HG02943 (cell line): Measurements from ENCODE around the gene HTD2.

Source experiments
- ATAC-seq: cut with Tn5 transposase; IDR thresholded peaks from one replicate; pipeline ENCODE4 v1.9.1; 2021; ENCODE audit warnings: mild to moderate bottlenecking, low read depth, moderate library complexity; ENCODE audit not compliant: unreplicated experiment

The HTD2 gene

GRCh38 chr3:58353722-58354553, 47.6 kb downstream of the HTD2 start:
- no peak for ATAC-seq

- ATAC-seq = peak; percentile 54
Measured at GRCh38 chr3:58355179-58355578, 48.9 kb downstream of the HTD2 start.

DNA sequence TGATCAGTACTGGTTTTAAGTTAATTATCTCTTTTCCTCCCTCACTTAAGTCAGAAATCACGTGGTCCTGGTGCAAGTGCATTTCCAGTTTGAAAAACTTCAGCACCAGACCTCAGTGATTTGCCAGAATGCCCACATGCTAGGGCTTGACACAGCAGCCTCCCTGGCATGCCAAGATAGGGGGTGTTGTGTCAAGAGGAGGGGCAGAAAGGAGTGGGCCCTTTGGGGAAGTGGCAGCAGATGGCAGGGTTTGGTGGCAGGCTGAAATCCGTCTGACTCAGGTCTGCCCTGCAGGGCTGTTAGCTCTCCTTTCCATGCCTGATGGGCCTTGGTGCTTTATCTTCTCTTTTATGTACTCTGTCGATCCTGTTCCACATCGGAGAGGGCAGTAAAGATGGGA, 49.7 kb downstream of the HTD2 start:
- ATAC-seq = no peak

GRCh38 chr3:58357402-58357801, 51.1 kb downstream of the HTD2 start:
- ATAC-seq = no peak

DNA sequence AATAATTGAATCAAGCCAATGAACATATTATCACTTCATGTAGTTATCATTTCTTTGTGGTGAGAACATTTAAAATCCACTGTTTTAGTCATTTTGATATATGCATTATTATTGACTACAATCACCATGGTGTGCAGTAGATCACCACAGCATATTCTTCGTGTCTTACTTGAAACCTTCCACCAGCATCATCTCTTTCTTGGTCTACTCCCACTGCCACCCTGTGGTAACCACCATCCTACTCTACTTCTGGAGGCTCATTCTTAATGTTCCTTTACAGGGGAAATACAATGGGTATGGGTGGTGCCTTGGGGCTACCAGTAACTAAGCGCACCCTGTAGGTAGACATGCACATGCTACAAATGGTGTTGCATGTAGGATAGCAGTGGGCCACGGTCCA, 51.8 kb downstream of the HTD2 start:
- no peak for ATAC-seq

GRCh38 chr3:58358808-58359207, 52.5 kb downstream of the HTD2 start:
- no peak for ATAC-seq

DNA sequence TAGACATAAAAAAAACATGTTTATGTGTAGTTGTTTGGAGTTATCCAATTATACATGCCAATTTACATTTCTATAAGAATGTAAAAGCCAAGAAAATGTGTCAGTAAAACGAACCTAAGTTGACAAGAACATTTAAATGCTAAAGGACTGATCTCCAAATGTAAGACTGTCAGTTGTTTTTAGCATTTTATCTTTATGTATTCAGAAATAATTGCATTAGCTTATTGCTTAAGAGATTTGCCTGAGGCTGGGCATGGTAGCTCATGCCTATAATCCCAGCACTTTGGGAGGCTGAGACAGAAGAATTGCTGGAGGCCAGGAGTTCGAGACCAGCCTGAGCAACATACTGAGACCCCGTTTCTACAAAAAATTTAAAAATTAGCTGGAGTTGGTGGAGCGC, 53.3 kb downstream of the HTD2 start:
- ATAC-seq = no peak

DNA sequence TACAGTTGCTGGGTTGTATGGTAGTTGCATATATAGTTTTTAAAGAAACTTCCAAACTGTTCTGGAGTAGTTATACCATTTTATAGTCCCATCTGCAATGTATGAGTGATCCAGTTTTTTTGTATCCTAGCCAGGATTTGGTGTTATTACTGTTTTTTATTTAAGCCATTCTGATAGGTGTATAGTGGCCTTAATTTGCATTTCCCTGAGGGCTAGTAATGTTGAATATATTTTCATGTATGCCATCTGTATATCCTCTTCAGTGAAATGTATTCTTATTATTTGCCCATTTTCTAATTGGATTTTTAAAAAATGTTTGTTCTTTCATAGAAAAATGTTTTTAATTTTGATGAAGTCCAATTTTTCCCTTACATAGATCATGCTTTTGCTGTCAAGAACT, 55.5 kb downstream of the HTD2 start:
- no peak for ATAC-seq

- no peak for ATAC-seq
Measured at GRCh38 chr3:58366699-58367098, 60.4 kb downstream of the HTD2 start.

- no peak for ATAC-seq
Measured at GRCh38 chr3:58369038-58369437, 62.7 kb downstream of the HTD2 start.
